KMS-11 (cell line): ENCODE data around the gene PLA2G2E.

Experiments used
- H2AFZ ChIP-seq: fragments of 200-600 bp; sonication (generic); 2 replicates; pipeline ENCODE4 v1.6.1; 2016; ENCODE audit warnings: antibody characterized with exemption, mixed run types, low read depth
- H3K27ac ChIP-seq: fragments of 200-600 bp; sonication (generic); 2 replicates; pipeline ENCODE4 v1.6.1; 2016; ENCODE audit warnings: mild to moderate bottlenecking, mixed run types
- H3K27me3 ChIP-seq: fragments of 200-600 bp; sonication (generic); 2 replicates; pipeline ENCODE4 v1.6.1; 2017; ENCODE audit warnings: mild to moderate bottlenecking, low read depth, mixed run types, moderate library complexity; ENCODE audit not compliant: insufficient read depth
- H3K36me3 ChIP-seq: fragments of 200-600 bp; sonication (generic); 2 replicates; pipeline ENCODE4 v1.6.1; 2017; ENCODE audit warnings: mild to moderate bottlenecking, mixed run types; ENCODE audit not compliant: insufficient read depth
- H3K4me1 ChIP-seq: fragments of 200-600 bp; sonication (generic); 2 replicates; pipeline ENCODE4 v1.6.1; 2016; ENCODE audit warnings: mild to moderate bottlenecking, low read depth, mixed run types; ENCODE audit not compliant: poor library complexity, severe bottlenecking
- H3K4me2 ChIP-seq: fragments of 200-600 bp; sonication (generic); 2 replicates; pipeline ENCODE4 v1.7.0; 2016; ENCODE audit warnings: mild to moderate bottlenecking, mixed run types
- H3K4me3 ChIP-seq: fragments of 200-600 bp; sonication (generic); IDR thresholded peaks from 2 replicates; pipeline ENCODE4 v1.6.1; 2017; ENCODE audit warnings: low read depth, low read length, mixed read lengths; ENCODE audit not compliant: insufficient read depth
- H3K79me2 ChIP-seq: fragments of 200-600 bp; sonication (generic); 2 replicates; pipeline ENCODE4 v1.6.1; 2016; ENCODE audit warnings: low read depth, mixed run types; ENCODE audit not compliant: insufficient read depth
- H3K9ac ChIP-seq: fragments of 200-600 bp; sonication (generic); 2 replicates; pipeline ENCODE4 v1.6.1; 2016; ENCODE audit warnings: mild to moderate bottlenecking, mixed run types
- H4K20me1 ChIP-seq: fragments of 200-600 bp; sonication (generic); 2 replicates; pipeline ENCODE4 v1.6.1; 2016; ENCODE audit warnings: mild to moderate bottlenecking, mixed run types; ENCODE audit not compliant: insufficient read depth
- TF ChIP-seq, protein P1 (sequence below): fragments of 200-600 bp; sonication (generic); conservative IDR thresholded peaks from 2 replicates; pipeline ENCODE4 v1.6.1; 2017; ENCODE audit warnings: low read depth, mild to moderate bottlenecking, antibody characterized with exemption, low read length, moderate library complexity, mixed read lengths

PLA2G2E gene

GRCh38 chr1:19922015-19922688, 1.3 kb downstream of the PLA2G2E start:
- no peaks in the 10 kb centered on the region for H3K36me3 ChIP-seq
- no peak overlapping the region for H3K4me2 ChIP-seq
- no peak overlapping the region for H2AFZ ChIP-seq
- H4K20me1 ChIP-seq: no peaks in the 10 kb centered on the region
- no peak overlapping the region for H3K9ac ChIP-seq
- H3K79me2 ChIP-seq: no peaks in the 10 kb centered on the region
- H3K4me1 ChIP-seq: no peaks in the 10 kb centered on the region
- peaks cover 21% of the 10 kb centered on the region; the same call in 1 of the 2 replicates for H3K27me3 ChIP-seq
- TF ChIP-seq, protein P1, sequence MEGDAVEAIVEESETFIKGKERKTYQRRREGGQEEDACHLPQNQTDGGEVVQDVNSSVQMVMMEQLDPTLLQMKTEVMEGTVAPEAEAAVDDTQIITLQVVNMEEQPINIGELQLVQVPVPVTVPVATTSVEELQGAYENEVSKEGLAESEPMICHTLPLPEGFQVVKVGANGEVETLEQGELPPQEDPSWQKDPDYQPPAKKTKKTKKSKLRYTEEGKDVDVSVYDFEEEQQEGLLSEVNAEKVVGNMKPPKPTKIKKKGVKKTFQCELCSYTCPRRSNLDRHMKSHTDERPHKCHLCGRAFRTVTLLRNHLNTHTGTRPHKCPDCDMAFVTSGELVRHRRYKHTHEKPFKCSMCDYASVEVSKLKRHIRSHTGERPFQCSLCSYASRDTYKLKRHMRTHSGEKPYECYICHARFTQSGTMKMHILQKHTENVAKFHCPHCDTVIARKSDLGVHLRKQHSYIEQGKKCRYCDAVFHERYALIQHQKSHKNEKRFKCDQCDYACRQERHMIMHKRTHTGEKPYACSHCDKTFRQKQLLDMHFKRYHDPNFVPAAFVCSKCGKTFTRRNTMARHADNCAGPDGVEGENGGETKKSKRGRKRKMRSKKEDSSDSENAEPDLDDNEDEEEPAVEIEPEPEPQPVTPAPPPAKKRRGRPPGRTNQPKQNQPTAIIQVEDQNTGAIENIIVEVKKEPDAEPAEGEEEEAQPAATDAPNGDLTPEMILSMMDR: no peak
- H3K27ac ChIP-seq: no peak overlapping the region
- no peak overlapping the region for H3K4me3 ChIP-seq

DNA sequence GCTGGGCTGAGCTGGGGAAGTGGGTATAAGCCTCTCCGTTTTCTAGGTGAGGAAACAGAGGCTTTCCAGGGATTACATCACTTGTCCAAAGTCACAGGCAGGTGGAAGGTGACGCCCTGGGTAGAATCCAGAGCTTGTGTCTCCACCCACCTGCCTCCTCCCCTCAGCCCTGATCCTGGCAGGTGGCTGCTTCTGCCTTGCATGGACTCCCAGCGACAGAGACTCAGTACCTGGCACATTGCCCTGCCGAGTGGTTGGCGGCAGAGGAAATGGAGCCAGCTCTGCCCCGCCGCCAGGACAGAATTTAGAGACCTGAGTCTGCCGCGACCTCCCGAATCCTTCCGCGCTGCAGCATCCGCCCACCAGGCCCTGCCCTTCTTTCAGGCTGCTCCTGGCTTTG, 2.1 kb downstream of the PLA2G2E start:
- Histone ChIP-seq H2AFZ (no peak overlapping the region), H3K4me1 (no peaks in the 10 kb centered on the region), H3K36me3 (no peaks in the 10 kb centered on the region), H3K27ac (no peak overlapping the region), H3K79me2 (no peaks in the 10 kb centered on the region), H3K4me3 (no peak overlapping the region), H4K20me1 (no peaks in the 10 kb centered on the region), H3K27me3 (peaks cover 21% of the 10 kb centered on the region; the same call in 1 of the 2 replicates), H3K4me2 (no peak overlapping the region), H3K9ac (no peak overlapping the region)
- TF ChIP-seq, protein P1: no peak

GRCh38 chr1:19920132-19920710, 3.2 kb downstream of the PLA2G2E start:
- Histone ChIP-seq H3K4me1 (no peaks in the 10 kb centered on the region), H3K36me3 (no peaks in the 10 kb centered on the region), H2AFZ (no peak overlapping the region), H3K27me3 (peaks cover 18% of the 10 kb centered on the region; the same call in 1 of the 2 replicates), H3K79me2 (no peaks in the 10 kb centered on the region), H3K27ac (no peak overlapping the region), H4K20me1 (no peaks in the 10 kb centered on the region), H3K4me2 (no peak overlapping the region), H3K4me3 (no peak overlapping the region), H3K9ac (no peak overlapping the region)
- TF ChIP-seq, protein P1: no peak

- Histone ChIP-seq H3K79me2 (no peaks in the 10 kb centered on the region), H3K4me1 (no peaks in the 10 kb centered on the region), H3K9ac (no peak overlapping the region), H4K20me1 (no peaks in the 10 kb centered on the region), H2AFZ (no peak overlapping the region), H3K4me3 (no peak overlapping the region), H3K4me2 (no peak overlapping the region), H3K27me3 (peaks cover 9% of the 10 kb centered on the region; the same call in 1 of the 2 replicates), H3K36me3 (peaks cover 4% of the 10 kb centered on the region; the same call in 1 of the 2 replicates), H3K27ac (no peak overlapping the region)
- TF ChIP-seq, protein P1: peak; percentile 92
Measured at GRCh38 chr1:19918057-19918456, 5.4 kb downstream of the PLA2G2E start.
